ENCODE measurements around the gene SCAP.

SCAP gene

GRCh38 chr3:47455806-47456452 is 19.8 kb downstream of the SCAP start:
- H3K9me3 ChIP-seq (ENCODE audit: insufficient read depth, low read depth, low read length): no peaks in the 10 kb centered on the region
- H3K27me3 ChIP-seq (ENCODE audit: insufficient read depth, low read length): no peaks in the 10 kb centered on the region
- 99% methylated on average over 3 of the region's 3 CpGs for WGBS
- H3K4me1 ChIP-seq (ENCODE audit: insufficient read depth, low read length): no peaks in the 10 kb centered on the region
- H3K9ac ChIP-seq (ENCODE audit: low read depth, low read length): no peak overlapping the region
- H3K4me3 ChIP-seq (ENCODE audit: low read length): no peak overlapping the region
- no peak overlapping the region for H3K27ac ChIP-seq (ENCODE audit: low read depth, low read length)
- H3K36me3 ChIP-seq (ENCODE audit: insufficient read depth, low read length): no peaks in the 10 kb centered on the region

- Histone ChIP-seq H3K27ac (ENCODE audit: low read depth, low read length) (no peak overlapping the region), H3K9me3 (ENCODE audit: insufficient read depth, low read depth, low read length) (no peaks in the 10 kb centered on the region), H3K36me3 (ENCODE audit: insufficient read depth, low read length) (no peaks in the 10 kb centered on the region), H3K4me1 (ENCODE audit: insufficient read depth, low read length) (no peaks in the 10 kb centered on the region), H3K27me3 (ENCODE audit: insufficient read depth, low read length) (no peaks in the 10 kb centered on the region), H3K9ac (ENCODE audit: low read depth, low read length) (no peak overlapping the region), H3K4me3 (ENCODE audit: low read length) (no peak overlapping the region)
- WGBS: 79% methylated on average over 4 of the region's 4 CpGs
These were observed 23.1 kb downstream of the SCAP start for GRCh38 chr3:47452453-47453215.

GRCh38 chr3:47444103-47444502 is 31.6 kb downstream of the SCAP start:
- H3K27me3 ChIP-seq (ENCODE audit: insufficient read depth, low read length): no peaks in the 10 kb centered on the region
- WGBS: 95% methylated on average over 5 of the region's 5 CpGs
- no peak overlapping the region for H3K4me3 ChIP-seq (ENCODE audit: low read length)
- no peaks in the 10 kb centered on the region for H3K9me3 ChIP-seq (ENCODE audit: insufficient read depth, low read depth, low read length)
- H3K4me1 ChIP-seq (ENCODE audit: insufficient read depth, low read length): peaks cover 13% of the 10 kb centered on the region
- H3K27ac ChIP-seq (ENCODE audit: low read depth, low read length): no peak overlapping the region
- no peak overlapping the region for H3K9ac ChIP-seq (ENCODE audit: low read depth, low read length)
- peaks cover 30% of the 10 kb centered on the region for H3K36me3 ChIP-seq (ENCODE audit: insufficient read depth, low read length)

- H3K4me3 ChIP-seq (ENCODE audit: low read length): no peak overlapping the region
- peaks cover 35% of the 10 kb centered on the region for H3K36me3 ChIP-seq (ENCODE audit: insufficient read depth, low read length)
- H3K27me3 ChIP-seq (ENCODE audit: insufficient read depth, low read length): no peaks in the 10 kb centered on the region
- H3K9ac ChIP-seq (ENCODE audit: low read depth, low read length): no peak overlapping the region
- H3K4me1 ChIP-seq (ENCODE audit: insufficient read depth, low read length): peaks cover 13% of the 10 kb centered on the region
- no peaks in the 10 kb centered on the region for H3K9me3 ChIP-seq (ENCODE audit: insufficient read depth, low read depth, low read length)
- peak overlapping the region; percentile 28; the same call in 1 of the 2 replicates for H3K27ac ChIP-seq (ENCODE audit: low read depth, low read length)
- WGBS: 58% methylated on average over 5 of the region's 5 CpGs
These were observed 32.1 kb downstream of the SCAP start for GRCh38 chr3:47443611-47443995.

- Histone ChIP-seq H3K27ac (ENCODE audit: low read depth, low read length) (no peak overlapping the region), H3K36me3 (ENCODE audit: insufficient read depth, low read length) (peaks cover 44% of the 10 kb centered on the region)
- WGBS: 95% methylated on average over 4 of the region's 4 CpGs
These were observed 33.8 kb downstream of the SCAP start for GRCh38 chr3:47441796-47442551.

GRCh38 chr3:47440131-47440530 is 35.6 kb downstream of the SCAP start:
- H3K36me3 ChIP-seq (ENCODE audit: insufficient read depth, low read length): peaks cover 45% of the 10 kb centered on the region
- no peaks in the 10 kb centered on the region for H3K27me3 ChIP-seq (ENCODE audit: insufficient read depth, low read length)
- H3K4me1 ChIP-seq (ENCODE audit: insufficient read depth, low read length): peaks cover 13% of the 10 kb centered on the region
- no peak overlapping the region for H3K4me3 ChIP-seq (ENCODE audit: low read length)
- H3K9ac ChIP-seq (ENCODE audit: low read depth, low read length): no peak overlapping the region
- H3K9me3 ChIP-seq (ENCODE audit: insufficient read depth, low read depth, low read length): no peaks in the 10 kb centered on the region
- H3K27ac ChIP-seq (ENCODE audit: low read depth, low read length): no peak overlapping the region

More at GRCh38 chr3:47441796-47442551, 33.8 kb downstream of the SCAP start:
- Histone ChIP-seq H3K27me3 (ENCODE audit: insufficient read depth, low read length) (no peaks in the 10 kb centered on the region), H3K9ac (ENCODE audit: low read depth, low read length) (no peak overlapping the region), H3K9me3 (ENCODE audit: insufficient read depth, low read depth, low read length) (no peaks in the 10 kb centered on the region), H3K4me3 (ENCODE audit: low read length) (no peak overlapping the region), H3K4me1 (ENCODE audit: insufficient read depth, low read length) (peaks cover 13% of the 10 kb centered on the region)

- Histone ChIP-seq H3K27ac (ENCODE audit: low read depth, low read length) (no peak overlapping the region), H3K36me3 (ENCODE audit: insufficient read depth, low read length) (peaks cover 63% of the 10 kb centered on the region), H3K27me3 (ENCODE audit: insufficient read depth, low read length) (no peaks in the 10 kb centered on the region), H3K4me3 (ENCODE audit: low read length) (no peak overlapping the region), H3K9me3 (ENCODE audit: insufficient read depth, low read depth, low read length) (no peaks in the 10 kb centered on the region), H3K4me1 (ENCODE audit: insufficient read depth, low read length) (no peaks in the 10 kb centered on the region), H3K9ac (ENCODE audit: low read depth, low read length) (no peak overlapping the region)
- 96% methylated on average over 5 of the region's 5 CpGs for WGBS
These were observed 39.6 kb downstream of the SCAP start for GRCh38 chr3:47436180-47436579.

GRCh38 chr3:47434849-47435248 is 40.9 kb downstream of the SCAP start:
- H3K9me3 ChIP-seq (ENCODE audit: insufficient read depth, low read depth, low read length): no peaks in the 10 kb centered on the region
- no peaks in the 10 kb centered on the region for H3K4me1 ChIP-seq (ENCODE audit: insufficient read depth, low read length)
- no peak overlapping the region for H3K9ac ChIP-seq (ENCODE audit: low read depth, low read length)
- no peaks in the 10 kb centered on the region for H3K27me3 ChIP-seq (ENCODE audit: insufficient read depth, low read length)
- no peak overlapping the region for H3K27ac ChIP-seq (ENCODE audit: low read depth, low read length)
- H3K36me3 ChIP-seq (ENCODE audit: insufficient read depth, low read length): peaks cover 58% of the 10 kb centered on the region
- H3K4me3 ChIP-seq (ENCODE audit: low read length): no peak overlapping the region
- 93% methylated on average over 4 of the region's 4 CpGs for WGBS

- Histone ChIP-seq H3K27ac (ENCODE audit: low read depth, low read length) (no peak overlapping the region), H3K27me3 (ENCODE audit: insufficient read depth, low read length) (no peaks in the 10 kb centered on the region), H3K4me1 (ENCODE audit: insufficient read depth, low read length) (no peaks in the 10 kb centered on the region), H3K9me3 (ENCODE audit: insufficient read depth, low read depth, low read length) (no peaks in the 10 kb centered on the region), H3K4me3 (ENCODE audit: low read length) (no peak overlapping the region), H3K36me3 (ENCODE audit: insufficient read depth, low read length) (peaks cover 49% of the 10 kb centered on the region), H3K9ac (ENCODE audit: low read depth, low read length) (no peak overlapping the region)
- WGBS: 91% methylated on average over 3 of the region's 3 CpGs
These were observed 41.9 kb downstream of the SCAP start for GRCh38 chr3:47433796-47434195.

- Histone ChIP-seq H3K27me3 (ENCODE audit: insufficient read depth, low read length) (no peaks in the 10 kb centered on the region), H3K36me3 (ENCODE audit: insufficient read depth, low read length) (peaks cover 49% of the 10 kb centered on the region), H3K27ac (ENCODE audit: low read depth, low read length) (no peak overlapping the region), H3K4me3 (ENCODE audit: low read length) (no peak overlapping the region), H3K9ac (ENCODE audit: low read depth, low read length) (no peak overlapping the region), H3K4me1 (ENCODE audit: insufficient read depth, low read length) (no peaks in the 10 kb centered on the region), H3K9me3 (ENCODE audit: insufficient read depth, low read depth, low read length) (no peaks in the 10 kb centered on the region)
- 94% methylated on average over 2 of the region's 2 CpGs for WGBS
These were observed 43.1 kb downstream of the SCAP start for GRCh38 chr3:47432673-47433072.

GRCh38 chr3:47431225-47431624 is 44.5 kb downstream of the SCAP start:
- no peaks in the 10 kb centered on the region for H3K4me1 ChIP-seq (ENCODE audit: insufficient read depth, low read length)
- no peak overlapping the region for H3K9ac ChIP-seq (ENCODE audit: low read depth, low read length)
- H3K27ac ChIP-seq (ENCODE audit: low read depth, low read length): no peak overlapping the region
- no peaks in the 10 kb centered on the region for H3K9me3 ChIP-seq (ENCODE audit: insufficient read depth, low read depth, low read length)
- 98% methylated on average over 2 of the region's 3 CpGs for WGBS
- no peak overlapping the region for H3K4me3 ChIP-seq (ENCODE audit: low read length)
- H3K27me3 ChIP-seq (ENCODE audit: insufficient read depth, low read length): no peaks in the 10 kb centered on the region
- H3K36me3 ChIP-seq (ENCODE audit: insufficient read depth, low read length): peaks cover 59% of the 10 kb centered on the region
